HG02763 (cell line): Measurements from ENCODE around the gene ABCC11.

ENCODE experiments used
- ATAC-seq: cut with Tn5 transposase; IDR thresholded peaks from one replicate; pipeline ENCODE4 v1.9.1; 2021; ENCODE audit warnings: mild to moderate bottlenecking, moderate library complexity; ENCODE audit not compliant: unreplicated experiment

The ABCC11 gene

DNA sequence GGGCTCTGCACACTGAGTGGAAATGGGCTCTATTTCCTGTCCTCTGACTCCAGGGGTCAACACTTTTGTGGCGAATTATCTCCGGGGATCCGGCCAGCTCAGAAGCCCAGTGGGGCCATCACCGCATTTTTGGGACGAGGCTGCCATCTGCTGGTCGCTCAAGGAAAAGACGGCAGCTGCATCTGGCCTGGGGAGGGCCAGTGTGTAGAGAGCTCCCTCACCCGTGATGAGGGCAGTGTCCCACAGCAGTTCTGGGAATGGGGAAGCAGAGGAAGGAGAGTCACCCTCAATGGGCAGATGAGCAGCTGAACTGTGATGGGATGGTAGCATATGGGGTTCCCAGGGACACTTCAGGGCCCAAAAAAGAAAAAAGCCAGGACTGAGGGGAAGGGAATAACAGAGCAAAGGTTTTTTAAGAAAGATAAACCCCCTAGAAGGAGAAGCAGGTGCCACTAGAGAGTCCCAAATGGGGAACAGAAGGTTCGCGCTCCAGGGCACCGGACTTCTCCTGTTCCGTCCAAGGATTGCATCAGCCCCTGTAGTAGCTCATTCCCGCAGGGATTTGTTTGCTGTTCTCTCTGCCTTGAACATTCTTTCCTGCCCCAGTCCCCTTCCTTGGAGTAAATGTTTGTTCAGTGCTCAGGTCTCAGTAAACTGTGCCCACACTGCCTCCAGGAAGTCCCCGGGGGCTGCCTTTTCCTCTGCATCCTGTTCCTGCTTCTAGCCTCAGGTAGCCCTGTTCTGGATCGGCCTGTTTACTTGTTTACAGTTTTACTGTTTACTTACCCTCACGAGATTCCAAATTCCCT lies 82.2 kb downstream of the ABCC11 start:
- ATAC-seq = peak; percentile 78

DNA sequence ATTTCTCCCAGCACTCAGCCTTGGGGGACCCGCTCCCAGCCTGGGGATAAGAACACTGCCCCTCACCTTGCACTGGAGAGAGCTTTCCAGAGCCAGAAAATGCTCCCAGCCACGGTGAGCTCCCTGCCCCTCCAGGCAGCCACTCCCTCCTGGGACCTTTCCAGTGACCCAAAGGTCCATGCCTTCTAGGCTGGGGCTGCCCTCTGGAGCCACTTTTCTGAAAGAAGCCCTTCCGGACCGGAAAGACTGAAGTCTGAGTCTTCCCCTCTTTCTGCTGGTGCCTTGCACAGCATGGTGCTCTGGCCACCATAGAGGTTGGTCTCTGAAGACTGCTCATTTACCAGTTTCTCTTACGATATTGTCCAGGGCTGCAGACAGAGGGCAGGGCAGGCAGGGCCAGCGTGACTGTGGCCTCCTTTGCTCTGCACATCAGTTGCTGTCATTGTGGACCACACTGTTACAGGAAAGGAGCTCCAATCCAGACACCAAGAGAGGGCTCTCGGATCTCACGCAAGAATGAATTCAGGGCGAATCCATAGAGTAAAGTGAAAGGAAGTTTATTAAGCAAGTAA lies 84.4 kb downstream of the ABCC11 start:
- ATAC-seq = no peak

DNA sequence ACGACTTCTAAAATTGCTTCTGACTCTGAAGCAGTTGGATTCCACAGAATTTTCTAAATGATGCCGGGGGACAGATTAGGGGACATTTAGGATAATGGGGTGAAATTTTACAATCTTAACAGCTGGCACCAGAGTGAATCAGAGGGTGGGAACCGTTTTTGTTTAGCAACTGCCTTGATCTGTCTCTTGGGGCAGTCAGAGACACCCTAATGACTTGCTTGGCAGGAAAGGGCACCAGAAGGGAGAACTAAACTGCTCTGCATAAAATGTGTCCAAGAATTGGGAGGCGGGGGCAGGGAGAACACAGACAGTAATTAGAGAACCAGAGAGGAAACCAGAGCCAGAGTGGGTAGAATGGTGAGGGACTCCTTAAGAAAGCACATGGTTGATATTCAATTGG lies 85.4 kb downstream of the ABCC11 start:
- ATAC-seq = no peak

DNA sequence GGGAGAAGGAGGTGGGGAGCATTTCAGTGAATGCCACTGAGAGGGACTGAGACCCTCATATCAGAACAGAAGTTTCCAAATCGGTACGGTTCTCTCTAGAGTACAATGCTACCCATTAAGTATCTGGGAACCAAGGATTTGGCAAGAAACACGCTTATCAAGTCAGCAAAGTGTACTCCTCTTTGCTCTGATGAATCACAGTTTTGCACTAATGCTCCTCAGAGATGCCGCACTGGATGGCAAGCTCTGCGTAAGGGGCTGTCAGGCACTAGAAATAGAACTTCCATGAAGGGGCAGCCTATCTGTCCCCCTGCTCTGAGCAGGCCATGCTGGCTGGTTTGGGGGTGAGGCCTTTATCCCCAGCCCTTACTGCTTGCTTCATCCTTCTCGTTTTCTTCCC lies 86.8 kb downstream of the ABCC11 start:
- no peak for ATAC-seq

DNA sequence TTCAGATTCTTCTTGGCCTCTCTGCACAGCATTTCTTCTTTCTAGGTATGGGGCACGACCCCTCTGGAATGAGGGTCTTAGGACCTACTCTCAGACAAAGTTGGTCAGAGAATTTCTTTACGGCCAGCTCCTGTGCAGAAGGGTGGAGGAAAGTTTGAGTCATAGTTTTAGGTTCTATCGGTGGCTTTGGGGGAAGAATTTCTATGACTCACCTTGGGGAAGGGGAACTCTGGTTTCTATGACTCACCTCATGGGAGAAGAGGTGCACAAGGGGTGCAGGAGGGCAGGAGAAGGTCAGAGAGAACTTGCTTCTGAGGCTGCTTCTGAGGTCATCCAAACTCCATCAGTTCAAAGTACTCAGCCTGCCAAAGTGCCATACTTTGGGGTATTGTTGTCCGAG lies 89.0 kb downstream of the ABCC11 start:
- peak; percentile 66 for ATAC-seq

DNA sequence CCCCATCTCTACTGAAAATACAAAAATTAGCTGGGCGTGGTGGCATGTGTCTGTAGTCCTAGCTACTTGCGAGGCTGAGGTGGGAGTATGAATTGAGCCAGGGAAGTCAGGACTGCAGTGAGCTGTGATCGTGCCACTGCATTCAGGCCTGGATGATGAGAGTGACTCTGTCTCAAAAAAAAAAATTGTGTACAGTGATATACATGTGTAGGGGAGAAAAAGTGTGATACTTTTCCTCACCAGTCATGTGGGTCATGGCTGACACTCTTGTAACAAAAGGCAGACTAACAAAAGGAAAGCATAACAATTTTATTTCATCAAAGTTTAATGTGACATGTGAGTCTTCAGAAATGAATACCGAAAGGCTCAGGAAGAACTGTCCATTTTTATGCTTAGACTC lies 89.5 kb downstream of the ABCC11 start:
- no peak for ATAC-seq

DNA sequence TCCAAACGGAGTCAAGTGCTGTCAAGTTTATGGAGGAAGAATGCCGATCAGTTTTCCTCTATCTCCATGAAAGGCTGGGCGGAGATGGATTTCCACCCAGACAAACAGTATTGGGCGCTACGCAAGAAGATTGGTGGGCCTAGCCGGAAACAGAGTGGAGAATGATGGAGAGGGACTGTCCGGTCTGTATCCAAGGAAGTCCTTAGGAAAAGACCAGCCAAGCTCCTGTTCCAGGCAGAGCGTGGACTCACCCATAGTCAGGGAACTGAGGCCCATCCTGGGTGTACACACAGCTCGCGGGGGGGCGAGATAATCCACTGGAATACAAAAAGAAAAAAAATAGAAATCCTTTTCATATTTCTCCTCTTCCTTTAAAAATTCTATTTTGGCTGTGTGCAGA lies 90.0 kb downstream of the ABCC11 start:
- ATAC-seq = no peak

DNA sequence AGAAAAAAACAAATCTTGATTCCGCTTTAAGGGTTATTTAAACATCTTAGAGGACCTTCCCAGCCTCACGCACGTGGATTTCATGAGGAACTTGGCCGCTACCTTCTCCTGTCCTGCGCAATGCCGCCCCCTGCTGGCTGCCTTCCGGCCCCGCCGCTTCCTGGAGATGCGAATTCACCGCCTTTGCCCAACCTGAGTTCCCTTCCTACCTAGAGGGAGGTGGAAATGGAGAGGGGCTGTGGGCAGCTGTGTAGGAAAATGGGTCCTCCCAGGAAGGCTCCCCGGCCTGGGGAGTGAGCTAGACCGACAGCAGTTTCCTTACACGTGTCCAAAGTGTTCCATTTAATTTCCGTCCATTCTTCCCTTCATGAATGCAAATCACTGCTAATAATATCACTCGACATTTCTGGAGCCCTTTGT lies 90.5 kb downstream of the ABCC11 start:
- ATAC-seq = no peak

DNA sequence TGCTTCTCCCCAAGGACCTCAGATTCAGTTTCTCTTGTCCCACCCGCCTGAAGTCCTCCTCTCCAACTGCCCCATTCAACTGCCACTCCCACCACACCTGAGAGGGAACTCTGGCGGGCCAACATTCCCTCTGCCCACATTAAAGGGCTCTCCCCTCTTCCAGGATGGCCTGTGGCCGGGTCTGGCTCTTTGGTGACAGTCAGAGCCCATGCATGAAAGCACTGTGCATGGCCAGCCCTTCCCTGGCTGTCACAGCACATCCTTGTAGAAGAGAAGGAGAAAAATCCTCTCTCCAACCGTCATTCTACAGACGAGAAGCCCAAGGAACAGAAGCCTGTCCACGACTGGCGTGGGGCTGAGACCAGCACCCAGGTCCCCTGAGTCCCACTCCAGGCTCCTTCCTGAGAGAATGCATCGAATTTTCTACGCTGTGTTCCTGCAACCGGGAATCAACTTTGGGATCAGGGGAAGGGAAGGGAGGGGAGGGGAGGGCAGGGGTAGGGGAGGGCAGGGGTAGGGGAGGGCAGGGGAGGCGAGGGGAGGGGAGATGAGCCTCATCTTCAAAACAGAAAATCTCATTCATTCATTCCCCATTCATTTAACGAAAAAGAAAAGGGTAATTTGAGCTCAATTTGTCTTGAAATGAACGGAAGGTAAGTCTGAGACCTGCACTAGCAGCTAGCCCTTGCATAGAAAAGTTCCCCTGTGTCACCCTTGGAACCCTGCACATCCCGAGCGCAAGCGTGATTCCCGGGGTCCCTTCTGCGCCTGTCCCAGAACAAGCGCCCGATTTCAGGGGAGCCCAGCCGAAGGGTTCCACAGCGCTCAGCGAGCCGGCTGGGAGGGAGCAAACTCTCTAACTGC lies 91.2 kb downstream of the ABCC11 start, which contains the start of gene ABCC12:
Gene ABCC12 (minus strand): TSS at position 68 of the 864 bp plus-strand sequence. CDS start 9,569 bp downstream, outside the sequence.
- ATAC-seq = no peak

DNA sequence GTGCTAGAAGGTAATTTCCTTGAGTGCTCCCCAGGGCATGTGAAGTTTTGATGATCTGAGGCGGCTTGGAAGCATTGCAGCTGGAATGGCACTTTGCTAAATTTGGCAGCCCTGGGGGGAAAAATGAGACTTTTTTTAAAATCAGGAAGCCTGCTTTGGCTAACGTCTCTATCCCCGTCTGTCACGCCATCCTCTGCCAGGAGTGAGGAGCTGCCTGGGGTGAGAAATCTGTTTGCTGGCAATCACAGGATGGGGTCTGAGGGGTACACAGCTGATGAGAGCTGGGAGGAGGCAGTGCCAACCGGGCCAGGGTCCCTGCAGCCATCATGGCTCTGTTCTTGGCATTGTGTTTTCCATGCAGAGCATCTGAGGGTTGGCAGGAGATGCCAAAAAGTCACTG lies 93.6 kb downstream of the ABCC11 start:
- no peak for ATAC-seq

DNA sequence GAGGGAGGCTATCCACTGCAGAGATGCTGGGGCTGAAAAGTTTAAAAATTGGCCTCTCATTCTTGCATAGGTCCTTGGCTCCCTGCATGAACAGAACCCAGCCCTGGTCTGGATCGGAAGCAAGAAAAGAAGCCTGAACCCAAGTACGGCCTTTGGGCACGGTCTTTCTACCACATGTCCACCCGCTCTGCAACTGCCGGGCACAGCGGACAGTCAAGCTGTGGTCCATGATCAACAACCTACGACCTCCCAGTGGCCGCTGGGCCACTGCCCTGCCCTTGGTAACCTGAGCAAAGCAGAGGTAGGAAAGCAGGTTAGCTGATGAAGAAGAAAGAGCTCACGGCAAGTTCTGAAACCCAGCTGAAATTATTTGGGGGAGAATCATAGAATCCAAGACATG lies 95.1 kb downstream of the ABCC11 start:
- ATAC-seq = no peak

DNA sequence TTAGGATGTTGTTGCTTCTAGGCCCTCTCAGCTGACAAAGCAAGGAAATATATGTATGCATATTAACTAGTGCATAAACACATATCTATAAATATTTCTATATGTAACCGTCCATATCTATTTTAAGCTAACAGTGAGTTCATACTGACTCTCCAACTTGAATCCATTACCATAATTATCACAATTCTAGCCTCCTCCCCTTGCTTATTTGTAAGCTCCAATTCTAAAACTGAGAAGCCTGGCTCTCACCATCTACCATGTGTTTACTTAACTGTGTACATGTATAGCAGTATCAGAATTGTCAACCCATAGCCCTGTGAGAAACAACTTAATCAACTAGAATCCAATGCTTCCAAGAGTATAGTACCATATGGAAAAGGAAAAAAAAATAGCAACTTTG lies 96.6 kb downstream of the ABCC11 start:
- ATAC-seq = no peak

DNA sequence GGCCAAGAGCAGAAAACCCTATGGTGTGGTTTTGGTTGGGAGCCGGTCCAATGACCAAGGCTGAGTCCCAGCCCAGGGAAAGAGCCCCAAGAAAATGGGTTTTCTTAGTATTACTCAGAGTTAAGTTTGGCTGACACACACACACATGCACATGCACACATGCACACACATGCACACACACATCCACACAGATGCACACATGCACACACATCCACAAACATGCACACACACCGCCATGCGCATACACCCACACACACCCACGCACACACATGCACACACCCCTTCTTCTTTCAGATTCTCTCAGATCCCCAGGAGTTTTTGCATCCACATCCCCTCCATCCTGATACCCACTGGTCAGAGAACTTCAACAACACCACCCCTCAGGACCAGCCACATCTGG lies 100.6 kb downstream of the ABCC11 start:
- no peak for ATAC-seq

DNA sequence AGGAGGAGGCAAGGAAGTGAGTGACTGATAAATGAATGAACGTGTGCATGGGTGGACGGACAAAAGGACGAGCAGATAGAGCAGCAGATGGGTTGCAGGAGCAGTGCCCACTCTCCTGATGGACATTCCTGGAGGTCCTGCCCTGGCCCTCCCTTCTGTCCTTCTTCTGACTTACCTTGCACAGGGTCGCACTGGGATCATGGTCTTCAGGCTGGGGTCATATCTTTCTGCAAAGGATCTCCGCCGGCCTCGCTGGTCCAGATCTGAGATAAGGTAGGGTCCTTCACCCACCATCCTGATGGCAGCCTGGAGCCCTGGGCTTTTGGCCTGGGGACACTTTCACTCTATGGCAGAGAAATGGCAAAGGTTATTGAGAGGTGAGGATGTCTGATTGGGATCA lies 101.2 kb downstream of the ABCC11 start:
- ATAC-seq = no peak

DNA sequence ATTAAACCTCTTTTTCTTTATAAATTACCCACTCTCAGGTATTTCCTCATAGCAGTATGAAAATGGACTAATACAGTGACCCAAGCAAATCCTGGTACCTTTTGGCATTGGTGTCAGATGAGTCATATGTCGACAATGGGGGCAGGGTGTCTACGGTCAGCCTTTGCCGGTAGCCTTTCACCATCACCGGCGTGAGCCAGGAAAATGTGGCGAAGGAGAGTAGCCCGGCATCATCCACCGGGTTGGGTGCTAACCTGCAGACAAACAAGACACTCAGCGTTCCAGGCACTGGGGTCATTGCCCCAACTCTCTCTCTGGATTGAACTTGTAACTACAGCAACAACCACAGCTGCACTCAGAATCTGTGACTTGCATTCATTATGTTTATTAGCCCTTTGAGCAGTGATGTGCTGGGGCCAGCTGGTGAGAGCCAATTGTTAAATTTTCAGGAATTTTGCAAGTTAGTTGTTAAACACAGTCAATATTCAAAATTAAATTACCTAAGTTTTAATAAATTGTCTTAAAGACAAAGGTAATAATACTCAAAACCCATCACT lies 103.4 kb downstream of the ABCC11 start:
- ATAC-seq = no peak

DNA sequence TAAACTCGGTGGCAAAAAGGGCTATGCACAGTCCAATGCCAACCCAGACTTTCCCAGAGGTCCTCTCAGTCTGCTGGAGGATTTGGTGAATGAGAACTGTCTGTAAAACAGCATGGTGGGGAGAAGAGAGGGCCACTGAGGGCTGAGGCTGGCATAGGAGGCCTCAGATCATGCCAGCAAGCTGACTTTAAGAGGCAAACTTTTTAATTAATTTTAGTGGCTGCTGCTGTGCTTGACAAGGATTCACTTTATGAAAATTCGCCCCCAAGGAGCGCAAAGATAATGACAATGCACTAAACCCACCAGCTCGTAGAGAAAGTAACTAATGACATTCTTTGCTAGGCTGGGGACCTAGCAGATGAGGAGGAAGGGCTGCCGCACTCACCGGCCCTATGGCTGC lies 106.5 kb downstream of the ABCC11 start:
- ATAC-seq = no peak

DNA sequence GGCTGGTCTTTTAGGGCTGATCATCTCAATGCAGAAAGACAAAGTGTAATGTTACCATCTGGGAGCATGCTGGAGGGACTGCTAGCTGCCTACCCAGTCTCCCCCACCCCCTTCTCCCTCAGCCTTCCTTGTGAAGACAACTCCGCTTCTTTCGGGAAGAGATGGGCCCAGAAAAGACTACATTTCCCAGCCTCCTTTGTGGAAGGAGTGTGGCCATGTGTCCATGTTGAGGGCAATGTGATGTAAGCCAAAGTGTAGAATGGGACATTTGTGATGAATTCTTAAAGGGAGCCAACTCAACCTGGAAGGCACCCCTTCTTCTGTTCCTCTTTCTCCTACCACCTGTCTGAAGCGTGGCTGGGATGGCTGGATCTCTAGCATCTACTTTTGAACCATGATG lies 107.8 kb downstream of the ABCC11 start:
- ATAC-seq = no peak

DNA sequence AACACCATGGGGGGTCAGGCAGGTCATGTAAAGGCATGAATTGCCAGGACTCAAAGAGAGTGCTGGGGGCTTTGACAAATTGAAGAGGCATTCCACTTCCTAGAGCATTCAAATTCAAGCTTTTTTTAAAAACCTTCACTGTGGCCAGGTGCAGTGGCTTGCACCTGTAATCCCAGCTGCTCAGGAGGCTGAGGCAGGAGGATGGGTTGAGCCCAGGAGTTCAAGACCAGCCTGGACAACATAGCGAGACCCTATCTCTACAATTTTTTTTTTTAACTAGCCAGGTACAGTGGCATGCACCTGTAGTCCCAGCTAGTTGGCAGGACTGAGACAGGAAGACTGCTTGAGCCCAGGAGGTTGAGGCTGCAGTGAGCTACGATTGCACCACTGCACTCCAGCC lies 108.8 kb downstream of the ABCC11 start:
- ATAC-seq = no peak

DNA sequence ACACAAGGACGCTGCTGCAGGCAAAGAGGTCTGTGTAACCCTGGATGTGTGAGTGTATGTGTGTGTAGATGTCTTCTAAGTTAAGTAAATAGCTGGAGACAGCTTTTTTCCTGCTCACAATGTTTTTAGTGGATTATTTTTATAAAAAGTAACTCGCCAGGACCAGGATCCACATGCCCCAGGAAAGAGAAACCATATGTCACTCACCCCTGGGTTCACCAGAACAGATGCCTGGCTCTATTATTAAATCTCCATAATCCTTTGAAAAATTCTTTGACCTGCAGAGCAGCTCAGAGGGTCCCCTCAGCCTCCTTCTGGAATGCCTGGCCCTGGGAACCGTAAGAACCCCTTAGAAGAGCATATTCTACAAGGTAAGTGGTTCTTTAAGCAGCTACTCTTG lies 109.5 kb downstream of the ABCC11 start:
- no peak for ATAC-seq

DNA sequence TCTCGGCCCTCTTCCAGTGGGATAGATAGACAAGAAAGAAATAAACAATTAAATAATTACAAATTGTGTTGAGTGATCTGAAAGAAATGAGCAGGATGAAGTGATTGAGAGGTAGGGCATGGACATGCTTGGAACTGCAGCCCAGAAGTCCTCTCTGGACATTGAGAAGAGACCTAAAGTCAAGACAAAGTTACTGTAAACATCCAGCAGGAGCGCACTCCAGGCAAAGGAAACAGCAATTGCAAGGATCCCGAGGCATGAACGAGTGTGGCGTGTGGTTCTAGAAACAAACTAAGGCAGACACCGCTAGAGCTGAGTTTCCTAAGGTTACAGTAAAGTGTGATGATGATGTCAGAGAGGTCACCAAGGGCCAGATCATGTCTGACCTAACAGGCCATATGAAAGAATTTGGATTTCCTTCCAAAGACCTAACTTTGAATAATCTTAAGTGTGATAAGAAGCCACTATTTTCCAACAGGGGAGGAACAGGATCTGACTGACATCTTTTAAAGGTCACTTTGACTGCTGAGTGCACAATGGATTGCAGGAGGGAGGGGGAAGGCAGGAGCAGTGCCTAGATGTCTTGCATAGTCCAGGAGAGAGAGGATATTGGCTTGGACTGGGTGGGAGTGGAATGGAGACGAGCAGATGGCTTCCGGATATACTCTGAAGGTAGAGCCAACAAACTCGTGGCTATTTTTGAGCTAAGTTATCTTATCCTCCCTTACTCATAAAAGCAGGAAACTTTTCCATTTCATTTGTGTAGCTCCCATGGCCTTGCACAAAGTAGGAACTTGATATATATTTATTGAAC lies 110.6 kb downstream of the ABCC11 start:
- ATAC-seq = no peak
